ENCODE results near the gene OR4D2. TPM values are rescaled to one million over a fixed set of nuclear protein-coding genes. Genes with fewer than 3 reads are reported as not detected.

Gene OR4D2
- total and polyA plus RNA-seq, 4 donors, result not detected

GRCh38 chr17:58174871-58175270 lies 8.1 kb downstream of the OR4D2 start:
- H3K9ac ChIP-seq (ENCODE audit: low read depth in 1 of 2, low read length in 2 of 2), result no peak overlapping the region
- DNase-seq (ENCODE audit: low spot score), result no peak
- H3K27ac ChIP-seq (ENCODE audit: low read depth in 1 of 2, low read length in 2 of 2), result no peak overlapping the region
- H3K27me3 ChIP-seq (ENCODE audit: control insufficient read depth in 4 of 4, insufficient read depth in 4 of 4, low read length in 3 of 4), result peaks cover 0 to 2% (median 0%) of the 10 kb centered on the region in 4 donors
- whole genome bisulfite sequencing, result 45% methylated on average over 3 of the region's 3 CpGs
- no peak for TF ChIP-seq RAD21 (IDR thresholded peaks at IDR 0.05)
- no peak for TF ChIP-seq TAF1 (conservative IDR thresholded peaks at IDR 0.05)
- no peak for TF ChIP-seq FOXA1 (IDR thresholded peaks at IDR 0.05)
- no peak for TF ChIP-seq HNF4G (IDR thresholded peaks at IDR 0.05)
- TF ChIP-seq SP1 (IDR thresholded peaks at IDR 0.05), result no peak
- TF ChIP-seq FOXA2 (IDR thresholded peaks at IDR 0.05), result no peak
- no peak for TF ChIP-seq HNF4A (conservative IDR thresholded peaks at IDR 0.05)
- TF ChIP-seq, protein P1, sequence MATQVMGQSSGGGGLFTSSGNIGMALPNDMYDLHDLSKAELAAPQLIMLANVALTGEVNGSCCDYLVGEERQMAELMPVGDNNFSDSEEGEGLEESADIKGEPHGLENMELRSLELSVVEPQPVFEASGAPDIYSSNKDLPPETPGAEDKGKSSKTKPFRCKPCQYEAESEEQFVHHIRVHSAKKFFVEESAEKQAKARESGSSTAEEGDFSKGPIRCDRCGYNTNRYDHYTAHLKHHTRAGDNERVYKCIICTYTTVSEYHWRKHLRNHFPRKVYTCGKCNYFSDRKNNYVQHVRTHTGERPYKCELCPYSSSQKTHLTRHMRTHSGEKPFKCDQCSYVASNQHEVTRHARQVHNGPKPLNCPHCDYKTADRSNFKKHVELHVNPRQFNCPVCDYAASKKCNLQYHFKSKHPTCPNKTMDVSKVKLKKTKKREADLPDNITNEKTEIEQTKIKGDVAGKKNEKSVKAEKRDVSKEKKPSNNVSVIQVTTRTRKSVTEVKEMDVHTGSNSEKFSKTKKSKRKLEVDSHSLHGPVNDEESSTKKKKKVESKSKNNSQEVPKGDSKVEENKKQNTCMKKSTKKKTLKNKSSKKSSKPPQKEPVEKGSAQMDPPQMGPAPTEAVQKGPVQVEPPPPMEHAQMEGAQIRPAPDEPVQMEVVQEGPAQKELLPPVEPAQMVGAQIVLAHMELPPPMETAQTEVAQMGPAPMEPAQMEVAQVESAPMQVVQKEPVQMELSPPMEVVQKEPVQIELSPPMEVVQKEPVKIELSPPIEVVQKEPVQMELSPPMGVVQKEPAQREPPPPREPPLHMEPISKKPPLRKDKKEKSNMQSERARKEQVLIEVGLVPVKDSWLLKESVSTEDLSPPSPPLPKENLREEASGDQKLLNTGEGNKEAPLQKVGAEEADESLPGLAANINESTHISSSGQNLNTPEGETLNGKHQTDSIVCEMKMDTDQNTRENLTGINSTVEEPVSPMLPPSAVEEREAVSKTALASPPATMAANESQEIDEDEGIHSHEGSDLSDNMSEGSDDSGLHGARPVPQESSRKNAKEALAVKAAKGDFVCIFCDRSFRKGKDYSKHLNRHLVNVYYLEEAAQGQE (IDR thresholded peaks at IDR 0.05), result no peak
- no peak for TF ChIP-seq CTCF (IDR thresholded peaks at IDR 0.05; ENCODE audit: low read depth, low read length, missing input control)
- no peak for TF ChIP-seq NR2F2 (IDR thresholded peaks at IDR 0.05)
- no peak for TF ChIP-seq MAX (IDR thresholded peaks at IDR 0.05)
- no peak for TF ChIP-seq EGR1 (IDR thresholded peaks at IDR 0.05; ENCODE audit: low read depth in 2 of 2)
- no peak for TF ChIP-seq GABPA (IDR thresholded peaks at IDR 0.05 in 1 of 2, conservative IDR thresholded peaks at IDR 0.05 in 1 of 2)
- no peak for TF ChIP-seq YY1 (IDR thresholded peaks at IDR 0.05)
- no peak for TF ChIP-seq ZBTB33 (IDR thresholded peaks at IDR 0.05)
- TF ChIP-seq RXRA (IDR thresholded peaks at IDR 0.05), result no peak
- no peaks in the 10 kb centered on the region for H3K4me1 ChIP-seq (ENCODE audit: control insufficient read depth in 4 of 4, insufficient read depth in 4 of 4, low read length in 3 of 4)
- H3K9me3 ChIP-seq (ENCODE audit: control insufficient read depth in 4 of 4, low read length in 3 of 4), result no peaks in the 10 kb centered on the region
- H3K36me3 ChIP-seq (ENCODE audit: control insufficient read depth in 4 of 4, insufficient read depth in 3 of 4, low read depth in 1 of 4, low read length in 3 of 4), result no peaks in the 10 kb centered on the region
- H3K4me3 ChIP-seq (ENCODE audit: low read depth in 1 of 3, low read length in 3 of 3), result no peak overlapping the region

- no peak overlapping the region for H3K4me3 ChIP-seq (ENCODE audit: low read depth in 1 of 3, low read length in 3 of 3)
- 42% methylated on average over 7 of the region's 7 CpGs for WGBS
- peaks cover 0 to 2% (median 0%) of the 10 kb centered on the region in 4 donors for H3K27me3 ChIP-seq (ENCODE audit: control insufficient read depth in 4 of 4, insufficient read depth in 4 of 4, low read length in 3 of 4)
- H3K4me1 ChIP-seq (ENCODE audit: control insufficient read depth in 4 of 4, insufficient read depth in 4 of 4, low read length in 3 of 4), result no peaks in the 10 kb centered on the region
- no peak overlapping the region for H3K27ac ChIP-seq (ENCODE audit: low read depth in 1 of 2, low read length in 2 of 2)
- TF ChIP-seq, protein P1 (IDR thresholded peaks at IDR 0.05), result peak; percentile 95
- TF ChIP-seq SP1 (IDR thresholded peaks at IDR 0.05), result no peak
- DNase-seq (ENCODE audit: low spot score), result no peak
- H3K9ac ChIP-seq (ENCODE audit: low read depth in 1 of 2, low read length in 2 of 2), result no peak overlapping the region
- no peaks in the 10 kb centered on the region for H3K9me3 ChIP-seq (ENCODE audit: control insufficient read depth in 4 of 4, low read length in 3 of 4)
- no peaks in the 10 kb centered on the region for H3K36me3 ChIP-seq (ENCODE audit: control insufficient read depth in 4 of 4, insufficient read depth in 3 of 4, low read depth in 1 of 4, low read length in 3 of 4)
These were observed 9.4 kb downstream of the OR4D2 start for GRCh38 chr17:58176200-58176599.

Data from liver (tissue), 9 donors.